Spinal cord (tissue), 10 donors: ENCODE measurements around the gene NUDT3. TPM values are rescaled to one million over a fixed set of nuclear protein-coding genes. Genes with fewer than 3 reads are reported as not detected.
"Not testable (repeated sequence)": the region's sequence is repeated elsewhere in the genome, so short reads cannot be mapped to it uniquely, and the experiment has no call there.

ENCODE experiments used
- DNase-seq, 6 donors: peaks; one replicate each; pipeline versions ENCODE4 v3.0.0 to v3.0.0-alpha.2; 2013 to 2015; ENCODE audit warnings: low spot score in 6 of 6, low read depth in 4 of 6
- H3K27ac ChIP-seq: one replicate; pipeline ENCODE4 v1.5.1; 2013; ENCODE audit warnings: low read depth, low read length, control low read depth
- H3K27me3 ChIP-seq: one replicate; pipeline ENCODE4 v1.6.1; 2013; ENCODE audit warnings: low read length; ENCODE audit not compliant: control insufficient read depth, insufficient read depth
- H3K36me3 ChIP-seq: one replicate; pipeline ENCODE4 v1.6.1; 2013; ENCODE audit warnings: low read length; ENCODE audit not compliant: control insufficient read depth, insufficient read depth
- H3K4me1 ChIP-seq: one replicate; pipeline ENCODE4 v1.6.1; 2013; ENCODE audit warnings: low read length; ENCODE audit not compliant: control insufficient read depth, insufficient read depth
- H3K4me3 ChIP-seq: one replicate; pipeline ENCODE4 v1.5.1; 2013; ENCODE audit warnings: low read depth, low read length, control low read depth
- H3K9me3 ChIP-seq: one replicate; pipeline ENCODE4 v1.6.1; 2013; ENCODE audit warnings: low read length; ENCODE audit not compliant: control insufficient read depth, insufficient read depth
- WGBS: methylation state at CpG from one replicate; pipeline ENCODE4 v1.1.5; 2013; ENCODE audit warnings: missing lambda C conversion rate; ENCODE audit not compliant: insufficient coverage; 5-methylcytosine and 5-hydroxymethylcytosine counted together
- polyA plus RNA-seq, 2 donors: library from polyadenylated mRNA; unstranded; fragments of 120-200 nt; gene quantifications; one replicate each; pipeline ENCODE4 v1.2.1, GENCODE V29; 2013; ENCODE audit not compliant: insufficient read length in 2 of 2
- total RNA-seq, 2 donors: library from RNA; depleted of rRNA in 1 of 2; stranded (reverse); fragments of 120-200 nt in 1 of 2; fragments of >200 nt in 1 of 2; gene quantifications; one replicate each; pipeline versions ENCODE4 v1.2.3 to v1.2.4, GENCODE V29; 2013 to 2014
- donor health status: healthy.

Gene NUDT3
- total and polyA plus RNA-seq, 4 donors: 43.8 to 106 (median 59.8) TPM

DNA sequence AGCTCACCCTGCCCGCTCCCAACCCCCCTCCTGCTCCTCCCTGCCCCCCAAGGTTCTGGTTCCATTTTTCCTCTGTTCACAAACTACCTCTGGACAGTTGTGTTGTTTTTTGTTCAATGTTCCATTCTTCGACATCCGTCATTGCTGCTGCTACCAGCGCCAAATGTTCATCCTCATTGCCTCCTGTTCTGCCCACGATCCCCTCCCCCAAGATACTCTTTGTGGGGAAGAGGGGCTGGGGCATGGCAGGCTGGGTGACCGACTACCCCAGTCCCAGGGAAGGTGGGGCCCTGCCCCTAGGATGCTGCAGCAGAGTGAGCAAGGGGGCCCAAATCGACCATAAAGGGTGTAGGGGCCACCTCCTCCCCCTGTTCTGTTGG lies 146.7 kb downstream of the NUDT3 start:
- not testable (repeated sequence) for H3K27ac ChIP-seq, H3K9me3 ChIP-seq, H3K4me3 ChIP-seq, DNase-seq, H3K27me3 ChIP-seq
- Histone ChIP-seq H3K36me3 (peaks cover 65% of the 10 kb centered on the region), H3K4me1 (peaks cover 51% of the 10 kb centered on the region)
- WGBS: no CpG with 5 or more reads among the region's 7 CpGs

GRCh38 chr6:34245032-34245760 lies 147.3 kb downstream of the NUDT3 start:
- not testable (repeated sequence) for H3K9me3 ChIP-seq, DNase-seq, H3K27me3 ChIP-seq, H3K4me3 ChIP-seq, H3K27ac ChIP-seq
- Histone ChIP-seq H3K36me3 (peaks cover 71% of the 10 kb centered on the region), H3K4me1 (peaks cover 54% of the 10 kb centered on the region)
- WGBS: 70% methylated on average over 6 of the region's 13 CpGs

GRCh38 chr6:34243901-34244884 lies 148.3 kb downstream of the NUDT3 start:
- H3K4me3 ChIP-seq: no peak overlapping the region
- H3K9me3 ChIP-seq: no peaks in the 10 kb centered on the region
- no peaks in the 10 kb centered on the region for H3K27me3 ChIP-seq
- peaks cover 48% of the 10 kb centered on the region for H3K4me1 ChIP-seq
- peaks cover 74% of the 10 kb centered on the region for H3K36me3 ChIP-seq
- 68% methylated on average over 13 of the region's 19 CpGs for WGBS
- H3K27ac ChIP-seq: no peak overlapping the region
- no peak for DNase-seq

DNA sequence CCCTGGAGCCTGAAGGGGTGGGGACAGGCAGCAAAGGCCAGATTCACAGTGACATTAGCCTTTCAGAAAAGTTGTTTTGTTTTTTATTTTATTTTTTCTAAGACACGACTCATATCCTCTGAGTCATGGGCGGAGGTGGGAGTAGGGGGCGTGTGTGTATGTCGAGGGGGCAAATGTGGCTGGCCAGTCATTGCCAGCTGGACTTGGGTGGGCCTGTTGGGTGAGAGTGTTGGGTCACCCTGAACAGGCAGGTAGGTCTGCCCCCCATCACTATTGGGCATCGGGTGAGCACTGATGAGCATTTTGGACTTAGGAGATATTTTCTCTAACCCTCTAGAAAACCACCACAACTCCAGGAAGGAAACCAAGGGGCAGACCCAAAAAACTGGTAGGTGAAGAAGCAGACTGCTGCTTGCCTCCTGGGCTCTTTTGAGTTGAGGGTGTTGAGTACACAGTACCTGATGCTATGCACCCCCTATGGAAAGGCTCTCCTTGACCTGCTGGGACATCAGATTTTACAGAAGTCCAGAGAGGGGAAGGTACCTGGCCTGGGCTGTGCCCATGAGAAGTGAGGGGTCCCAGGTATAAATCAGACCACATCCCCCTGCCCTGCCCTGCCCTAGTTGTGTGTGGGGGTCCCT lies 149.2 kb downstream of the NUDT3 start:
- 80% methylated on average over 1 of the region's 5 CpGs for WGBS
- no peak for DNase-seq
- Histone ChIP-seq H3K9me3 (no peaks in the 10 kb centered on the region), H3K27ac (no peak overlapping the region), H3K4me1 (peaks cover 49% of the 10 kb centered on the region), H3K27me3 (no peaks in the 10 kb centered on the region), H3K4me3 (no peak overlapping the region), H3K36me3 (peaks cover 71% of the 10 kb centered on the region)

GRCh38 chr6:34242252-34243130 lies 150.0 kb downstream of the NUDT3 start:
- H3K4me1 ChIP-seq: peaks cover 47% of the 10 kb centered on the region
- 92% methylated on average over 6 of the region's 7 CpGs for WGBS
- peaks cover 68% of the 10 kb centered on the region for H3K36me3 ChIP-seq
- no peaks in the 10 kb centered on the region for H3K9me3 ChIP-seq
- DNase-seq: no peak
- H3K27ac ChIP-seq: no peak overlapping the region
- H3K4me3 ChIP-seq: no peak overlapping the region
- H3K27me3 ChIP-seq: no peaks in the 10 kb centered on the region

GRCh38 chr6:34241351-34242215 lies 150.9 kb downstream of the NUDT3 start:
- Histone ChIP-seq H3K27ac (no peak overlapping the region), H3K9me3 (no peaks in the 10 kb centered on the region), H3K4me1 (peaks cover 39% of the 10 kb centered on the region), H3K27me3 (no peaks in the 10 kb centered on the region), H3K36me3 (peaks cover 62% of the 10 kb centered on the region), H3K4me3 (no peak overlapping the region)
- 100% methylated on average over 4 of the region's 13 CpGs for WGBS
- DNase-seq: no peak

- Histone ChIP-seq H3K9me3 (no peaks in the 10 kb centered on the region), H3K4me3 (no peak overlapping the region), H3K36me3 (peaks cover 53% of the 10 kb centered on the region), H3K27ac (no peak overlapping the region), H3K4me1 (peaks cover 39% of the 10 kb centered on the region), H3K27me3 (no peaks in the 10 kb centered on the region)
- 87% methylated on average over 17 of the region's 22 CpGs for WGBS
- DNase-seq: no peak
Measured at GRCh38 chr6:34240329-34241248, 151.9 kb downstream of the NUDT3 start.

DNA sequence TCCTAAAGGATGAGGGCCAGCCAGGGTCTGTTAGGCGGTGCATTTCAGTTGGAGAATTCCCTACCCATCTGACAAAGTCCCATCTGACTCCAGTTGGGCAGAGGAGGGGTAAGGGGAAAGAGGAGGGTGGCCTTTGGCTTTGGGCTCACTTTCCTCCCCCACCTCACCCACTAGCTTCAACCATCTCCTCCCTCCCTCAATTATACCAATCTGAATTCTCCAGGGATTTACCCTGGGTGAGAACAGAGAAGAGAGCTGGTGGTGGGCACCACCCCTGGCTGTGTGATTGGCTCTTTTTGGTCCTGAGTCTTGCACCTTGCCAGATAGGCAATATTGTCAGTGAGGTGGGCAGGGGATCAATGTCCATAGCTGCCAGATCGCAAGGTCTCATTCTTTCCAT lies 152.6 kb downstream of the NUDT3 start:
- no peaks in the 10 kb centered on the region for H3K9me3 ChIP-seq
- H3K4me3 ChIP-seq: no peak overlapping the region
- no CpG with 5 or more reads among the region's 2 CpGs for WGBS
- H3K36me3 ChIP-seq: peaks cover 46% of the 10 kb centered on the region
- peaks cover 39% of the 10 kb centered on the region for H3K4me1 ChIP-seq
- H3K27ac ChIP-seq: no peak overlapping the region
- DNase-seq: no peak
- no peaks in the 10 kb centered on the region for H3K27me3 ChIP-seq
